ENCODE data around the gene CPOX.
"Not testable (repeated sequence)": the region's sequence is repeated elsewhere in the genome, so short reads cannot be mapped to it uniquely, and the experiment has no call there.

Gene CPOX
- long read RNA-seq, donor 1, partial matches to known transcripts, result 19 of 22 reads
- long read RNA-seq, donor 1, other reads (novel, unspliced or antisense), result 0 of 22 reads
- long read RNA-seq, donor 2, partial matches to known transcripts, result 0 of 4 reads
- long read RNA-seq, donor 2, other reads (novel, unspliced or antisense), result 0 of 4 reads
- long read RNA-seq, donor 3, partial matches to known transcripts, result 0 of 3 reads
- long read RNA-seq, donor 3, other reads (novel, unspliced or antisense), result 0 of 3 reads
- long read RNA-seq, donor 4, partial matches to known transcripts, result 0 of 4 reads
- long read RNA-seq, donor 4, other reads (novel, unspliced or antisense), result 0 of 4 reads
- long read RNA-seq, donor 5, partial matches to known transcripts, result 5 of 8 reads
- long read RNA-seq, donor 5, other reads (novel, unspliced or antisense), result 0 of 8 reads
- long read RNA-seq, donor 6, partial matches to known transcripts, result 0 of 3 reads
- long read RNA-seq, donor 6, other reads (novel, unspliced or antisense), result 0 of 3 reads
- long read RNA-seq, donor 7, transcript CPOX-201 (7 exons, 2,821 nt), result major isoform, 6 of 6 reads
- long read RNA-seq, donor 7, partial matches to known transcripts, result 0 of 6 reads
- long read RNA-seq, donor 7, other reads (novel, unspliced or antisense), result 0 of 6 reads
- long read RNA-seq, donor 8, transcript CPOX-201 (7 exons, 2,821 nt), result major isoform, 7 of 7 reads
- long read RNA-seq, donor 8, partial matches to known transcripts, result 0 of 7 reads
- long read RNA-seq, donor 8, other reads (novel, unspliced or antisense), result 0 of 7 reads

GRCh38 chr3:98593046-98593936 lies at the start of gene CPOX:
CPOX (minus strand) TSS chr3:98593611; CDS start chr3:98593504, 107 bp downstream.
- DNase-seq, result peak; percentile 93

DNA sequence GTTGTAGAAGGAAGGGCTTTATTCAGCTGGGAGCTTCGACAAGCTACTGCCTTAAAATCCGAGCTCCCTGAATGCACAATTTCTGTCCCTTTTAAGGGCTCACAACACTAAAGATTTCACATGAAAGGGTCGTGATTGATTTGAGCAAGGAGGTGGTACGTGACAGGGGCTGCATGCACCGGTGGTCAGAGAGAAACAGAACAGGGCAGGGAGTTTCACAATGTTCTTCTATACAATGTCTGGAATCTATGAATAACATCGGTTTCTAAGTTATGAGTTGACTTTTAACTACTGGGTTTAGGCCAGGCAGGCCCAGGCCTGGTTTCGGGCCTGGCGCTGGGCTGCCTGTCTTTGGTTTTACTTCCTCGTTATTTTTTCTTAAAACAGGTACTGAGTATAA lies 49.4 kb upstream of the CPOX start:
- not testable (repeated sequence) for DNase-seq

DNA sequence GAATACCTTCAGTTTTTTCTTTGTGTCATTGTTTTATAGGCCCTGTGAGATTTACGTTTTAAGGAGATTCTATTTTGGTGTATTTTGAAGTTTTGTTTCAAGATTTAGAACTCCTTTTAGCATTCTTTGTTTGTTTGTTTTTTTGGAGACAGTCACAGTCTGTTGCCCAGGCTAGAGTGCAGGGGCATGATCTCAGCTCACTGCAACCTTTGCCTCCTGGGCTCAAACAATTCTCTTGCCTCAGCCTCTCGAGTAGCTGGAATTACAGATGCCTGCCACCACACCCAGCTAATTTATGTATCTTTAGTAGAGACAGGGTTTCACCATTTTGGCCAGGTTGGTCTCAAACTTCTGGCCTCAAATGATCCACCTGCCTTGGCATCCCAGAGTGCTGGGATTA lies 48.3 kb upstream of the CPOX start:
- not testable (repeated sequence) for DNase-seq

- not testable (repeated sequence) for DNase-seq
Observed at GRCh38 chr3:98638515-98638914, 45.1 kb upstream of the CPOX start.

- no peak for DNase-seq
Observed at GRCh38 chr3:98630416-98630815, 37.0 kb upstream of the CPOX start.

DNA sequence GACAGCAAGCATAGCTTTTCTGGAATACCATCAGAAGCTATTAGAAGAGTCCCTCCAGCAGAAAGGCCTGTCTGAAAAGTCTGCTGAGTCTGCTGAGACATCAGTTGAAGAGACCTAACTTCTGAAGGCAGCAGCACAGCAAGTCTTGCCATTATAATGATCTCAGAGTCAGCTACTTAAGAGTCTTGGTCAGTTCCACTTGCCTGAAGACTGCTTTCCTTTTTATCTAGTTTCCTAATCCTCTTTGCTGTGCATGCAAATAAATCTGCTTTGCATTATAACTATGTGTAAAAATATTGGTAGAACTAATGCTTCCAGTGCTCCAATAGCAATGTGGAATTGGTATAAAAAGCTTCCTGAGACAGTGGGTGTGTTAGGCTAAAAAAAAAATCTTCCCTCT lies 34.9 kb upstream of the CPOX start:
- no peak for DNase-seq

DNA sequence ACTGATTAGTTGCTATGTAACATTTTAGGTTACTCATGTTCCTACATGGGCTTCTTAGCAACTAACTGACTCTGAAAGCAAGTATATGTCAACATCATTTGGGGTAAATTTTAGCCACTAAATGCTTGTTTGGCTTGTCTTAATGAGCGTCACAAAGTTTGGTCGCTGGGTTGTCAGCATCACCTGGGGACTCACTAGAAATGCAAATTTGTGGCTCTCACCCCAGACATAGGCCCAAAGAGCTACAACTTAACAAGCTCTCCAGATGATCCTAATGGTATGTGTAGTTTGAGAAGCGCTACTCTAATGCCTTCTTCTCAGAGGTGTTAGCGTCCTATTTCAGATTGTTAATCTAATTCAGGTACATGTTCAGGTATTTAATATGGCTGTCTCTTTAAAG lies 32.7 kb upstream of the CPOX start:
- no peak for DNase-seq

DNA sequence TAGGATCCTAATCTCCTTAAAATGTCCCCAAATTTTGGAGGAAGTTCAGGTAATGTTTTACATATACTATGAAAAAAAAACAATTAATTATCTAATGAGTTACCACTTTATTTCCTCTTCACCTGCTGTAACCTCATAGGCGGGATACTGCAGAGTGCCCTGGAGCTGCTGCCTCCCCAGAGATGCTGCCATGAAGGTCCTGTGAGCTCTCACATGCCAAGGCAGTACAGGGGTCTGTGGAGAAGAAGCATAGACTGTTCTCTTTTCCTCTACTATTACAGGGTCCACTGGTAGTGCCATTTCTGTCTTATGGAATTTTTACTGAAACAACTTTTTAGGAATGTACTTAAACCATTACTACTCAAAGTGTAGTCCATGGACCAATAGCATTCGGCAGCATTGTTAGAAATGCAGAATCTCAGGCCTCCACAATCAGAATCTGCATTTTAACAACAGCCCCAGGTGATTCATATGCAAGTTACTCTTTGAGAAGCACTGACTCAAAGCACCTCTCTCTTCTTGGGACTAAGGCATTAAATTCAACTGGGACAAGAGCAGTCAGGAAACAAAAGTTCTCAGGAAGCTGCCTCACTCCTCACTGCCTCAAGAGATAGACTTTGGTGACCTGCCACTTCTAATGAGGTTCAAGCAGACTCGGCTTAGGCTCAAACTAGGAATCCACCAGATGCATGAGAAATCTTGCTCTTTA lies 30.3 kb upstream of the CPOX start:
- DNase-seq, result no peak

DNA sequence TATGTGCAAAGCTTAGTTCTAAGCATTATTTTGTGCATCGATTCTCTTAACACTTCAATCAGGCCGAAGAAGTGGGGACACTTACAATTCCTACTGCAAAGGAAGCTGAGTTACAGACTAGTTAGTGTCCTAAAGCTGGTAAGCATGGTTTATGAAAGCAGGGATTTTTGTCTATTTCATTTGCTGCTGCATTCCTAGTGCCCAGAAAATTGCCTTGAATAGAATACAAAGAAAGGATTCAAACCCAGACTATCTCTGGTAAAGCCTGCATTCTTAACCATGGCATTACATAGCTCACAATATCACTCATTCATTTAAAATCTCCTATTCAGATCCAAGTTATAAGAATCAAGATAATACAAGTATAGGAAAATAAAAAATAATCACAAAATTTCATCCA lies 24.4 kb upstream of the CPOX start:
- DNase-seq, result no peak

GRCh38 chr3:98613616-98614015 lies 20.2 kb upstream of the CPOX start:
- no peak for DNase-seq

GRCh38 chr3:98612996-98613517 lies 19.6 kb upstream of the CPOX start:
- DNase-seq, result no peak

DNA sequence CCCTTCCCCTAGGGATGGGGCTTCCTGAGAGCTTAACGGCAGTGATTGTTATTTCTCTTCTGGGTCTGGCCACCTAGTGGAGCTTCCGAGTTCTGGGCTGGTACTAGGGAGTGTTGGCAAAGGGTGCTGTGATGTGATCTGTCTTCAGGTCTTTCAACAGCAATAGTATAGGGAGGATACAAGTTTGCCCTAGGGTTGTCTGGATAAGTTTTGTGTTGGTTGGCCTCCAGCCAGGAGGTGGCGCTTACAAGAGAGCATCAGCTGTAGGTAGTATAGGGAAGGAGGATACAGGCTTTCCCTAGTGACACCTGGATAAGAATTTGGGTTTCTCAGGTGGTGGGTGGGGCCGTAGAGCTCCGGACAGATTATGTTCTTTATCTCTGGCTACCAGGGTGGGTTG lies 19.2 kb upstream of the CPOX start:
- DNase-seq, result no peak

- DNase-seq, result no peak
Observed at GRCh38 chr3:98608029-98608428, 14.6 kb upstream of the CPOX start.

DNA sequence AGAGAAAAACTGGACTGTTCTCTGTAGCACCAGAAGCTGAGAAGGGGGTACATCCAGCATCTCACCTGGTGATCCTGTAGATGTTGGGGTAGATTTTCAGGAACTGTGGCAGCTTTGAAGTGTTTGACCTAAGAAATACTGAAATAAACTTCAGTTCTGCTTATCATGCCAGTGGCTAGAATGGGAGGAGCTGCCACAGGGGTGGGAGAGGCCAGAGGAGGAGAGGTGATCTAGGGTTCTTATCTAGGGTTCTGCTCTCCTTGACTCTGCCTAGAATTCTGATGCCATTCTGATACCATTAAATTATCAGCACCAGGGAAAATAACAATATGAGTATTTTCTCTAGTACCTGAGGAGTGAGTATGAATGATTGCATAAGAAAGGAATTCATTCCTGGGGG lies 10.2 kb upstream of the CPOX start:
- no peak for DNase-seq

DNA sequence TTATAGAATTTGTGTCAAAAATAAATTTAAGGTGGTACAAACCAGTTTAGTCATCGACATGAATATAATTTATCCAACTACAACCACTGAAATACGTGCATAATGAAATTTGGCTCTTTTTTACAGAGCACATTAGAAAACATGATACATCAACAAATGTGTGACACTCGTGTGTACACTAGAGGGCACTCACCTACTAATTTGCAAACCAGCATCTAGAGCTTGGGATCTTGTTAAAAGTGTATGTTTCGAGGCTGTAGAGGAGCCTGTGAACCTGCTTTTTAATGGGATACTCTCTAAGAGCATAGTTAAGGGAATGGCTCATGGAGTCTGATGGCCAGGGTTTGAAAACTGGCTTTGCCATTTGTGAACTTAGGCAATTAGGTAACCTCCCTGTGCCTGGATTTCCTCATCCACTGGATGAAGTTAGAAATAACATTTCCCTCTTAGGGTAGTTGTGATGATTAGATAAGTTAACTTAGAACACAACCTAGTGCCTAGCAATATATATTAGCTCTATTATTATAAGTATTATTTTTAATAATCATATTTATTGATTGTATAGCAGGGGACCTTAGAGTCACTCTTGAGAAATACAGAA lies 8.8 kb upstream of the CPOX start:
- DNase-seq, result peak; percentile 9

DNA sequence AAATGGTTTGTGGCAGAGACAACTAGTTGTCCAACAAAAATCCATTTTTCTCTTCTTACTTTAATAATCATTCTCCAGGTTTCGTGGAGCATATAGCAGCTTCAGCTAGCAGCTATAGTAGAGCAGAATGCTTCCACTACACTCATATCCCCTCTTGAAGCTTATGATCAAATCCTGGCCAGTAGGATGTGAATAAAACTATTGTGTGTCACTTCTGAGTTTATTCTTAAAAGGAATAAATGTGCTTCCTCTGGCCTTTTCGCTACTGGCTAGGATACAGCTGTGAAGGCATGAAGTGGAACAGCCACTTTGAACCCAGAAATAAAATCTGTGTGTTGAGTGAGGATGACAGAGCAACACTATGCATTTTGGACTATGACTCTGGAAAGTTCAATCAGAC lies 7.8 kb upstream of the CPOX start:
- DNase-seq, result no peak

GRCh38 chr3:98600412-98601095 lies 7.1 kb upstream of the CPOX start:
- DNase-seq, result no peak

- no peak for DNase-seq
Observed at GRCh38 chr3:98599647-98600411, 6.4 kb upstream of the CPOX start.

DNA sequence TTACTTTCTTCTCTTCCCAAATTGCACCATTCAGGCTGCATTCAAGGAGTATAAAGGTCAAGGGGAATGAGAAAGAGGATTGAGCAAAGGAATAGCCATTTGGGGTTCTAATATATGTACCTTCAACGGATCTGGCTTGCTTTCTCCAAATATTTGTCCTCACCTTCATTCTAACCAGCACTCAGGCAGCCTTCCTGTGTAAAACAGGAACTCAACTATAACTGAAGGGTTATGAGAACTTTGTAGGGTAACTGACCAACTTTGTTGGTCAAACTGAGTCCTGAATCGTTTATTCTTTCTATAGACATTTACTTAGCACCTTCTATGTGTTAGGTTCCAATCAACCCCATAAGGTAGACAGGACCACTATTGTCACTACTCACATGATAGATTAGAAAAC lies 5.1 kb upstream of the CPOX start:
- DNase-seq, result no peak

Measured in right kidney (tissue), 9 donors.